Measurements from ENCODE around the gene GBE1. TPM values are rescaled to one million over a fixed set of nuclear protein-coding genes. Genes with fewer than 3 reads are reported as not detected.

Gene GBE1
- total and polyA plus RNA-seq, 11 donors, result 32.3 to 204 (median 95.9) TPM

DNA sequence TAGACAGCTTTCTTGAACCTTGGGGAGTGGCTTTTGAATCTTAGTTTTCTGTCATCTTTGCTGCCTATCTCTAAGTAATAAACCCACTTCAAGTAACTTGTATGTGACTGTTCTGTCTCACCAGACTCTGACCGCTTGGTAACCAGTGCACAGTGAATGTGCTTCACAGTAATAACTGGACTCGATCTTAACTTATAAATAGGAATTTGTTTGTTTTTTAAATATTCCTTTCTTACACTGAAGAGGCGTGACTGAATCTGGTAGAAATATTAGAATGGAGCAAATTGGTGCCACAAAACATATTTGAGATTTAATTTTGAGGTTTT, 318.0 kb downstream of the GBE1 start:
- intact Hi-C loops (cut with DNase I), result no loop called here
- TF ChIP-seq, protein P1, sequence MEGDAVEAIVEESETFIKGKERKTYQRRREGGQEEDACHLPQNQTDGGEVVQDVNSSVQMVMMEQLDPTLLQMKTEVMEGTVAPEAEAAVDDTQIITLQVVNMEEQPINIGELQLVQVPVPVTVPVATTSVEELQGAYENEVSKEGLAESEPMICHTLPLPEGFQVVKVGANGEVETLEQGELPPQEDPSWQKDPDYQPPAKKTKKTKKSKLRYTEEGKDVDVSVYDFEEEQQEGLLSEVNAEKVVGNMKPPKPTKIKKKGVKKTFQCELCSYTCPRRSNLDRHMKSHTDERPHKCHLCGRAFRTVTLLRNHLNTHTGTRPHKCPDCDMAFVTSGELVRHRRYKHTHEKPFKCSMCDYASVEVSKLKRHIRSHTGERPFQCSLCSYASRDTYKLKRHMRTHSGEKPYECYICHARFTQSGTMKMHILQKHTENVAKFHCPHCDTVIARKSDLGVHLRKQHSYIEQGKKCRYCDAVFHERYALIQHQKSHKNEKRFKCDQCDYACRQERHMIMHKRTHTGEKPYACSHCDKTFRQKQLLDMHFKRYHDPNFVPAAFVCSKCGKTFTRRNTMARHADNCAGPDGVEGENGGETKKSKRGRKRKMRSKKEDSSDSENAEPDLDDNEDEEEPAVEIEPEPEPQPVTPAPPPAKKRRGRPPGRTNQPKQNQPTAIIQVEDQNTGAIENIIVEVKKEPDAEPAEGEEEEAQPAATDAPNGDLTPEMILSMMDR (IDR thresholded peaks at IDR 0.05), result no peak
- no peak for TF ChIP-seq POLR2A (IDR thresholded peaks at IDR 0.05)
- Histone ChIP-seq H3K27me3 (no peaks in the 10 kb centered on the region), H3K36me3 (no peaks in the 10 kb centered on the region), H3K4me1 (peaks cover 0 to 10% (median 0%) of the 10 kb centered on the region in 12 donors), H3K27ac (no peak overlapping the region), H3K9me3 (no peaks in the 10 kb centered on the region), H3K4me3 (no peak overlapping the region)
- 88 to 93% (median 91%) methylated on average over 3 of the region's 3 CpGs for WGBS, 4 donors
- DNase-seq (no peak), ATAC-seq (no peak)

DNA sequence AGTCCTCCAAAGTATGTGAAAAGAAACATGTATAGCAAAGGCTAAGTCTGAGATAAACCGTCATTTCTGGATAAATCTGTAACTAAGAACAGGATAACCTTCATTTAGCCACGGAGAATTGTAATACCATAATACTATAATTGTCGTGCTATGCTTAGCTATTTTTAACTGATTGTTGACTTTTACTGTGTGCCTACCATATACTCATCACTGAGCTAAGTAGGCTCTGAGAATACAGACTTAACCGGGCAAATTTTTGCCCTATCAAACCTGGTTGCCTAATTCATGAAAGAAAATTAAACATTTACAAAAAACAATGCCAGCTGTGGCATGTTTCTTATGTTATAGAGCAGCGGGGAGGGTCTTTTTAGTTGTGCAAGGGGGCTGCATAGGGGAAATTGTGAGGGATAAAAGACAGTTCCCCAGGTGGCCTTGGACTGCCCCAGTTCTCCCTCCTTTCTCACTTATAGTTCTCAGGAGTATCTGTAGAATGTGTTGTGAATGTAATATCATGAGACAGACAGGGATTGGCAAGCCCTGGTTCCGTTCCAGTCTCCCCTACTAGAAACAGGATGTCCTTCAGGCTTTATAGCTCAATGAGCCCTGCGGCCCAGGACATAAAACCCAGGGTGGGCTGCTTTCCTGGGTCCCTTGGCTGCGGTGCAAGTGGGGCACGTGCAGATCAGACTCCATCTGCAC, 318.5 kb downstream of the GBE1 start:
- Histone ChIP-seq H3K4me1 (peaks cover 0 to 10% (median 0%) of the 10 kb centered on the region in 12 donors), H3K27ac (no peak overlapping the region), H3K9me3 (no peaks in the 10 kb centered on the region), H3K36me3 (no peaks in the 10 kb centered on the region), H3K27me3 (no peaks in the 10 kb centered on the region), H3K4me3 (no peak overlapping the region)
- ATAC-seq (no peak), DNase-seq (no peak)
- intact Hi-C loops (cut with DNase I), result no loop called here
- TF ChIP-seq POLR2A (IDR thresholded peaks at IDR 0.05), result no peak
- TF ChIP-seq, protein P1 (IDR thresholded peaks at IDR 0.05), result no peak
- 68 to 70% (median 69%) methylated on average over 9 of the region's 9 CpGs for WGBS, 4 donors

DNA sequence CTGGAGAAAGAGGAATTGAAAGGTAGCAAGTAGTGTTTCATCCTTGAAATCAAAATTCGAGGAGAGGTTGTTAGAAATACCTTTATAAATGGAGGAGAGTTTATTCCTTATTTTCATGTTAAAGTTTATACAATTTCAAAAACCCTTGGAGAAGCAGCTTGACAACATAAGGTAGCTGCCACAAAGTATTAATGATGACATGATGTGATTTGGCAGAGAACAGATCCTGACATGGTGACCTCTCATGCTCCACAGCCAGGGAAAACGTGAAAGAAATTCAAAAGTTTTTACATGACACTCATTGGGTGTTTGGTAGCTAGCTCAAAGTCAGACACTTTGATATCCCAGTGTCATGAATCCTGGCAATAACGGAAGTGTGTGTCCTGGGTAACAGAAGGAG, 320.8 kb downstream of the GBE1 start:
- ATAC-seq (no peak), DNase-seq (no peak)
- no peak overlapping the region for H3K4me3 ChIP-seq
- H3K27me3 ChIP-seq, result no peaks in the 10 kb centered on the region
- H3K27ac ChIP-seq, result no peak overlapping the region
- 69 to 78% (median 74%) methylated on average over 3 of the region's 3 CpGs for WGBS, 4 donors
- H3K4me1 ChIP-seq, result peaks cover 0 to 10% (median 0%) of the 10 kb centered on the region in 12 donors
- H3K36me3 ChIP-seq, result no peaks in the 10 kb centered on the region
- intact Hi-C loops (cut with DNase I), result no loop called here
- TF ChIP-seq, protein P1 (IDR thresholded peaks at IDR 0.05), result no peak
- TF ChIP-seq POLR2A (IDR thresholded peaks at IDR 0.05), result no peak
- no peaks in the 10 kb centered on the region for H3K9me3 ChIP-seq
